ENCODE results near the gene RAD51B. TPM values are rescaled to one million over a fixed set of nuclear protein-coding genes. Genes with fewer than 3 reads are reported as not detected.
"Not testable (repeated sequence)": the region's sequence is repeated elsewhere in the genome, so short reads cannot be mapped to it uniquely, and the experiment has no call there.

The RAD51B gene
- total RNA-seq, 2 donors from 2014 or later = 22.8 to 33.8 TPM

GRCh38 chr14:68099495-68100045 is 280.0 kb downstream of the RAD51B start:
- Mint-ChIP-seq H3K9me3 (peaks cover 58% of the 10 kb centered on the region), H3K27ac (no peak overlapping the region), H3K4me3 (no peak overlapping the region), H3K36me3 (ENCODE audit: low read depth) (peaks cover 35% of the 10 kb centered on the region), H3K27me3 (ENCODE audit: insufficient read depth) (peaks cover 19% of the 10 kb centered on the region), H3K4me1 (peaks cover 8% of the 10 kb centered on the region)
- H3K9me3 ChIP-seq (ENCODE audit: control insufficient read depth, low read length) = peaks cover 61% of the 10 kb centered on the region
- peaks cover 4% of the 10 kb centered on the region for H3K4me1 ChIP-seq (ENCODE audit: control insufficient read depth, insufficient read depth, low read length)
- no peak overlapping the region for H3K9ac ChIP-seq (ENCODE audit: extremely low read depth, low read length, poor library complexity, severe bottlenecking)
- DNase-seq = no peak
- TF ChIP-seq CTCF (conservative IDR thresholded peaks at IDR 0.05) = no peak
- H3K27ac ChIP-seq (ENCODE audit: low read depth, low read length) = no peak overlapping the region
- no peaks in the 10 kb centered on the region for H3K36me3 ChIP-seq (ENCODE audit: control insufficient read depth, insufficient read depth, low read length)
- H3K4me3 ChIP-seq (ENCODE audit: low read length) = peak overlapping the region; percentile 56
- H3K27me3 ChIP-seq (ENCODE audit: control insufficient read depth, insufficient read depth, low read length, poor library complexity, severe bottlenecking) = no peaks in the 10 kb centered on the region
- WGBS, 2 experiments (ENCODE audit: insufficient coverage in 1 of 2, insufficient read length in 1 of 2) = 93 to 100% methylated on average over 3 to 5 of the region's 5 CpGs

- peak overlapping the region; percentile 17 for H3K4me3 ChIP-seq (ENCODE audit: low read length)
- peaks cover 13% of the 10 kb centered on the region for H3K27me3 ChIP-seq (ENCODE audit: control insufficient read depth, insufficient read depth, low read length, poor library complexity, severe bottlenecking)
- H3K36me3 ChIP-seq (ENCODE audit: control insufficient read depth, insufficient read depth, low read length); H3K27ac ChIP-seq (ENCODE audit: low read depth, low read length); H3K9ac ChIP-seq (ENCODE audit: extremely low read depth, low read length, poor library complexity, severe bottlenecking); H3K27ac Mint-ChIP-seq; H3K4me1 ChIP-seq (ENCODE audit: control insufficient read depth, insufficient read depth, low read length); DNase-seq; H3K4me3 Mint-ChIP-seq: not testable (repeated sequence)
- Mint-ChIP-seq H3K27me3 (ENCODE audit: insufficient read depth) (peaks cover 29% of the 10 kb centered on the region), H3K36me3 (ENCODE audit: low read depth) (peaks cover 35% of the 10 kb centered on the region), H3K9me3 (peaks cover 58% of the 10 kb centered on the region), H3K4me1 (peaks cover 12% of the 10 kb centered on the region)
- WGBS, 2 experiments (ENCODE audit: insufficient coverage in 1 of 2, insufficient read length in 1 of 2) = 95% methylated on average over 3 of the region's 3 CpGs
- peaks cover 61% of the 10 kb centered on the region for H3K9me3 ChIP-seq (ENCODE audit: control insufficient read depth, low read length)
These were observed 282.2 kb downstream of the RAD51B start for GRCh38 chr14:68101715-68102301.

GRCh38 chr14:68103853-68104252 is 284.3 kb downstream of the RAD51B start:
- Mint-ChIP-seq H3K4me1 (peaks cover 12% of the 10 kb centered on the region), H3K4me3 (no peak overlapping the region), H3K27ac (no peak overlapping the region), H3K36me3 (ENCODE audit: low read depth) (peaks cover 27% of the 10 kb centered on the region), H3K27me3 (ENCODE audit: insufficient read depth) (peaks cover 32% of the 10 kb centered on the region), H3K9me3 (peaks cover 45% of the 10 kb centered on the region)
- Histone ChIP-seq H3K9me3 (ENCODE audit: control insufficient read depth, low read length) (peaks cover 50% of the 10 kb centered on the region), H3K9ac (ENCODE audit: extremely low read depth, low read length, poor library complexity, severe bottlenecking) (no peak overlapping the region), H3K27me3 (ENCODE audit: control insufficient read depth, insufficient read depth, low read length, poor library complexity, severe bottlenecking) (peaks cover 18% of the 10 kb centered on the region), H3K4me1 (ENCODE audit: control insufficient read depth, insufficient read depth, low read length) (peaks cover 6% of the 10 kb centered on the region), H3K27ac (ENCODE audit: low read depth, low read length) (no peak overlapping the region), H3K4me3 (ENCODE audit: low read length) (no peak overlapping the region), H3K36me3 (ENCODE audit: control insufficient read depth, insufficient read depth, low read length) (no peaks in the 10 kb centered on the region)
- TF ChIP-seq CTCF (conservative IDR thresholded peaks at IDR 0.05) = no peak
- WGBS, 2 experiments (ENCODE audit: insufficient coverage in 1 of 2, insufficient read length in 1 of 2) = 94 to 100% methylated on average over 2 to 3 of the region's 3 CpGs
- no peak for DNase-seq

All from endodermal cell (in vitro differentiated cells).